K562 (cell line): Measurements from ENCODE around the gene IP6K3. TPM values are rescaled to one million over a fixed set of nuclear protein-coding genes. Genes with fewer than 3 reads are reported as not detected.
A peak's percentile ranks its signal among the peaks of the same experiment; 100 is the strongest.

Experiments used
- CHD2 ChIP-seq: IDR thresholded peaks from 2 replicates; pipeline ENCODE4 v1.6.1; 2011; ENCODE audit warnings: low read depth, low read length
- CTCF ChIP-seq, 3 experiments: IDR thresholded peaks in 2 of 3; conservative IDR thresholded peaks in 1 of 3; 2 replicates each; pipeline ENCODE4 v1.5.1; 2011 to 2012; ENCODE audit warnings: low read length in 3 of 3, mild to moderate bottlenecking in 3 of 3, control low read depth in 2 of 3, improper control_type of control experiment in 1 of 3, inconsistent platforms in 1 of 3, low read depth in 1 of 3, mixed read lengths in 1 of 3, moderate library complexity in 1 of 3; ENCODE audit not compliant: insufficient read depth in 2 of 3
- DNMT1 ChIP-seq: fragments of 450-650 bp; IDR thresholded peaks from 2 replicates; pipeline ENCODE4 v1.6.1; 2016; ENCODE audit warnings: antibody characterized with exemption, mild to moderate bottlenecking
- E2F4 ChIP-seq: sonication (generic); formaldehyde crosslinking; IDR thresholded peaks from 2 replicates; pipeline ENCODE4 v1.8.0; 2022; ENCODE audit warnings: mild to moderate bottlenecking, low read depth, missing genetic modification reagents
- E2F8 ChIP-seq: fragments of 450-650 bp; IDR thresholded peaks from 2 replicates; pipeline ENCODE4 v1.7.1; 2018; ENCODE audit warnings: mild to moderate bottlenecking, low read depth; ENCODE audit not compliant: partially characterized antibody
- JUND ChIP-seq, 2 experiments: IDR thresholded peaks; 2 replicates in 1 of 2; 3 replicates in 1 of 2; pipeline ENCODE4 v1.6.1; 2011; ENCODE audit warnings: borderline replicate concordance in 2 of 2, low read depth in 2 of 2, low read length in 2 of 2, improper control_type of control experiment in 1 of 2, missing biosample characterization in 1 of 2, missing genetic modification characterization in 1 of 2, missing genetic modification reagents in 1 of 2
- KLF6 ChIP-seq: fragments of 250-450 bp; sonication (Bioruptor Pico); IDR thresholded peaks from 2 replicates; pipeline ENCODE4 v1.4.0; 2020; ENCODE audit warnings: mild to moderate bottlenecking, moderate library complexity, borderline replicate concordance
- MYC ChIP-seq, 2 experiments: fragments of 250-450 bp in 1 of 2; sonication (Bioruptor Pico) in 1 of 2; IDR thresholded peaks; 2 replicates each; pipeline versions ENCODE4 v1.5.1 to v1.6.1; 2012 to 2021; ENCODE audit warnings: low read depth in 2 of 2, borderline replicate concordance in 1 of 2, improper control_type of control experiment in 1 of 2, low read length in 1 of 2, mild to moderate bottlenecking in 1 of 2, moderate library complexity in 1 of 2
- NR2F6 ChIP-seq: fragments of 450-650 bp; formaldehyde crosslinking; IDR thresholded peaks from 2 replicates; pipeline ENCODE4 v1.4.0; 2020; ENCODE audit warnings: mild to moderate bottlenecking
- PKNOX1 ChIP-seq: fragments of 450-650 bp; IDR thresholded peaks from 2 replicates; pipeline ENCODE4 v1.6.1; 2016
- POU5F1 ChIP-seq: fragments of 150-350 bp; IDR thresholded peaks from 2 replicates; pipeline ENCODE4 v1.6.1; 2014; ENCODE audit warnings: borderline replicate concordance, low read length, low read depth, mild to moderate bottlenecking; ENCODE audit not compliant: partially characterized antibody
- RB1 ChIP-seq: fragments of 450-650 bp; IDR thresholded peaks from 2 replicates; pipeline ENCODE4 v1.6.1; 2017; ENCODE audit warnings: low read depth, mild to moderate bottlenecking
- TEAD2 ChIP-seq: fragments of 450-650 bp; IDR thresholded peaks from 2 replicates; pipeline ENCODE4 v1.6.1; 2016; ENCODE audit warnings: missing genetic modification characterization, control low read depth, missing compliant biosample characterization
- TGIF2 ChIP-seq: sonication (generic); formaldehyde crosslinking; IDR thresholded peaks from 2 replicates; pipeline ENCODE4 v1.8.1; 2022; ENCODE audit warnings: mild to moderate bottlenecking, missing genetic modification reagents, moderate library complexity
- ZNF75A ChIP-seq: fragments of 450-650 bp; formaldehyde crosslinking; IDR thresholded peaks from 2 replicates; pipeline ENCODE4 v1.4.0; 2020; ENCODE audit warnings: mild to moderate bottlenecking
- polyA plus RNA-seq, 8 experiments: library from polyadenylated mRNA; depleted of rRNA in 4 of 8; stranded (reverse) in 5 of 8; unstranded in 3 of 8; fragments of >200 nt; fragmentation: Nextera tagmentation in 2 of 8; fragmentation: Illumina TruSeq in 1 of 8; extraction: Ambion mirVana in 2 of 8; extraction: Trizol in 1 of 8; gene quantifications; 2 replicates each; pipeline versions ENCODE4 v1.2.1 to v1.2.3, GENCODE V29; 2011 to 2014; ENCODE audit warnings: inconsistent platforms in 1 of 8, missing spikeins in 1 of 8
- total RNA-seq, 7 experiments: library from RNA; depleted of rRNA in 6 of 7; stranded (reverse); fragments of >200 nt in 6 of 7; fragmentation: Illumina TruSeq in 2 of 7; extraction: Trizol in 2 of 7; gene quantifications; 2 replicates each; pipeline versions ENCODE4 v1.2.1 to v1.2.3, GENCODE V29; 2011 to 2021; ENCODE audit warnings: low replicate concordance in 1 of 7

Gene IP6K3
- total and polyA plus RNA-seq, 9 of the 15 experiments (the other 6 are each of a cell fraction or from before 2014, with no cell fraction given) = not detected

GRCh38 chr6:33768644-33769120 lies 22.0 kb upstream of the IP6K3 start (continued):
- no peak for TF ChIP-seq E2F8
- TF ChIP-seq E2F4 (CRISPR knock-in tag) = no peak
- peak; percentile 79 to 93 (median 88) for TF ChIP-seq CTCF (IDR thresholded peaks at IDR 0.05 in 2 of 3, conservative IDR thresholded peaks at IDR 0.05 in 1 of 3; ENCODE audit: insufficient read depth in 2 of 3, low read depth in 1 of 3, low read length in 3 of 3)
- 0 out of 2 replicates have a peak, but pooled peaks have one; percentile 35 for TF ChIP-seq JUND (IDR thresholded peaks at IDR 0.05; ENCODE audit: borderline replicate concordance, low read depth, low read length)
- no peak for TF ChIP-seq JUND (tag; IDR thresholded peaks at IDR 0.05; ENCODE audit: borderline replicate concordance, low read depth, low read length)
- TF ChIP-seq NR2F6 (CRISPR knock-in tag) = no peak
- TF ChIP-seq ZNF75A (CRISPR knock-in tag) = no peak
- TF ChIP-seq DNMT1 = no peak
- TF ChIP-seq MYC (IDR thresholded peaks at IDR 0.05; ENCODE audit: low read depth, low read length) = 0 out of 2 replicates have a peak, but pooled peaks have one; percentile 31
- no peak for TF ChIP-seq MYC (CRISPR knock-in tag; IDR thresholded peaks at IDR 0.05; ENCODE audit: borderline replicate concordance, low read depth)
- TF ChIP-seq TGIF2 (CRISPR knock-in tag) = no peak
- no peak for TF ChIP-seq POU5F1
- no peak for TF ChIP-seq CHD2
- peak; percentile 29; the same call in 1 of the 2 replicates for TF ChIP-seq PKNOX1
- TF ChIP-seq KLF6 = no peak
- TF ChIP-seq RB1 = 0 out of 2 replicates have a peak, but pooled peaks have one; percentile 23
- TF ChIP-seq TEAD2 (tag) = no peak
